K562 (cell line): ENCODE results near the gene CABP7. TPM values are rescaled to one million over a fixed set of nuclear protein-coding genes. Genes with fewer than 3 reads are reported as not detected.

Experiments used
- ARID1B ChIP-seq: fragments of 450-650 bp; IDR thresholded peaks from 2 replicates; pipeline ENCODE4 v1.6.1; 2016; ENCODE audit warnings: antibody characterized with exemption, mild to moderate bottlenecking, inconsistent platforms
- ASH1L ChIP-seq: fragments of 450-650 bp; IDR thresholded peaks from 2 replicates; pipeline ENCODE4 v1.6.1; 2018; ENCODE audit warnings: borderline replicate concordance, mild to moderate bottlenecking, low read depth; ENCODE audit not compliant: partially characterized antibody
- CAMTA2 ChIP-seq: fragments of 250-450 bp; sonication (Bioruptor Pico); conservative IDR thresholded peaks from 2 replicates; pipeline ENCODE4 v1.5.1; 2022
- ETV6 ChIP-seq, 3 experiments: fragments of 150-350 bp in 1 of 3; sonication (generic) in 1 of 3; formaldehyde crosslinking in 1 of 3; IDR thresholded peaks; 2 replicates each; pipeline versions ENCODE4 v1.6.1 to v1.8.0; 2014 to 2022; ENCODE audit warnings: borderline replicate concordance in 2 of 3, low read depth in 2 of 3, antibody characterized with exemption in 1 of 3, low read length in 1 of 3, mild to moderate bottlenecking in 1 of 3, missing genetic modification reagents in 1 of 3
- KLF10 ChIP-seq: fragments of 250-450 bp; sonication (Bioruptor Pico); IDR thresholded peaks from 2 replicates; pipeline ENCODE4 v1.6.1; 2021; ENCODE audit warnings: matching md5 sums
- MCM5 ChIP-seq: fragments of 450-650 bp; IDR thresholded peaks from 2 replicates; pipeline ENCODE4 v1.6.1; 2016; ENCODE audit warnings: low read depth
- PRMT5 ChIP-seq: sonication (generic); formaldehyde crosslinking; IDR thresholded peaks from 2 replicates; pipeline ENCODE4 v1.5.0; 2020; ENCODE audit warnings: missing genetic modification reagents
- TAF1 ChIP-seq: IDR thresholded peaks from 2 replicates; pipeline ENCODE4 v1.6.1; 2011; ENCODE audit warnings: mild to moderate bottlenecking, low read length, moderate library complexity; ENCODE audit not compliant: insufficient read depth, control insufficient read depth, severe bottlenecking; ENCODE audit errors: extremely low read depth
- TEAD2 ChIP-seq: fragments of 450-650 bp; IDR thresholded peaks from 2 replicates; pipeline ENCODE4 v1.6.1; 2016; ENCODE audit warnings: missing genetic modification characterization, control low read depth, missing compliant biosample characterization
- ZBTB11 ChIP-seq, 3 experiments: fragments of 200-800 bp in 1 of 3; fragments of 250-450 bp in 1 of 3; fragments of 450-650 bp in 1 of 3; sonication (Bioruptor Pico) in 1 of 3; sonication (Bioruptor generic) in 1 of 3; formaldehyde crosslinking in 1 of 3; IDR thresholded peaks; 2 replicates each; pipeline versions ENCODE4 v1.6.1 to v1.8.0; 2016 to 2022; ENCODE audit warnings: mild to moderate bottlenecking in 2 of 3, missing genetic modification characterization in 2 of 3, missing compliant biosample characterization in 1 of 3, moderate library complexity in 1 of 3
- ZNF175 ChIP-seq: fragments of 200-800 bp; sonication (Bioruptor generic); IDR thresholded peaks from 2 replicates; pipeline ENCODE4 v1.6.1; 2016; ENCODE audit warnings: low read depth, mild to moderate bottlenecking, missing genetic modification characterization, missing compliant biosample characterization
- ZNF318 ChIP-seq, 2 experiments: fragments of 450-650 bp; IDR thresholded peaks; 2 replicates each; pipeline ENCODE4 v1.6.1; 2016; ENCODE audit warnings: mild to moderate bottlenecking in 2 of 2, borderline replicate concordance in 1 of 2, low read depth in 1 of 2, moderate library complexity in 1 of 2
- ZNF561 ChIP-seq: fragments of 450-650 bp; formaldehyde crosslinking; conservative IDR thresholded peaks from 2 replicates; pipeline ENCODE4 v1.4.0; 2020; ENCODE audit warnings: mild to moderate bottlenecking, moderate library complexity
- ZNF644 ChIP-seq: fragments of 200-800 bp; sonication (Bioruptor generic); IDR thresholded peaks from 2 replicates; pipeline ENCODE4 v1.6.1; 2016; ENCODE audit warnings: low read depth, missing genetic modification characterization, missing compliant biosample characterization
- polyA plus RNA-seq, 8 experiments: library from polyadenylated mRNA; depleted of rRNA in 4 of 8; stranded (reverse) in 5 of 8; unstranded in 3 of 8; fragments of >200 nt; fragmentation: Nextera tagmentation in 2 of 8; fragmentation: Illumina TruSeq in 1 of 8; extraction: Ambion mirVana in 2 of 8; extraction: Trizol in 1 of 8; gene quantifications; 2 replicates each; pipeline versions ENCODE4 v1.2.1 to v1.2.3, GENCODE V29; 2011 to 2014; ENCODE audit warnings: inconsistent platforms in 1 of 8, missing spikeins in 1 of 8
- total RNA-seq, 7 experiments: library from RNA; depleted of rRNA in 6 of 7; stranded (reverse); fragments of >200 nt in 6 of 7; fragmentation: Illumina TruSeq in 2 of 7; extraction: Trizol in 2 of 7; gene quantifications; 2 replicates each; pipeline versions ENCODE4 v1.2.1 to v1.2.3, GENCODE V29; 2011 to 2021; ENCODE audit warnings: low replicate concordance in 1 of 7

CABP7 gene
- total and polyA plus RNA-seq, 9 of the 15 experiments (the other 6 are each of a cell fraction or from before 2014, with no cell fraction given): not detected

GRCh38 chr22:29767171-29768051, 47.6 kb downstream of the CABP7 start, which contains the start of gene UQCR10 (continued):
- TF ChIP-seq ZNF318 (IDR thresholded peaks at IDR 0.05; ENCODE audit: borderline replicate concordance in 1 of 2, low read depth in 1 of 2): no peak
- no peak for TF ChIP-seq ARID1B
- no peak for TF ChIP-seq KLF10 (CRISPR knock-in tag)
- TF ChIP-seq ETV6 (IDR thresholded peaks at IDR 0.05; ENCODE audit: borderline replicate concordance in 1 of 2, low read depth in 2 of 2, low read length in 1 of 2): no peak
- no peak for TF ChIP-seq ETV6 (CRISPR knock-in tag; IDR thresholded peaks at IDR 0.05; ENCODE audit: borderline replicate concordance)
- no peak for TF ChIP-seq TEAD2 (tag)
- peak in 1 of 3 experiments; percentile 69; a peak in 2 of 6 replicates for TF ChIP-seq ZBTB11 (CRISPR knock-in tag; IDR thresholded peaks at IDR 0.05)
- no peak for TF ChIP-seq ZNF561
- TF ChIP-seq ZNF175: 0 out of 2 replicates have a peak, but pooled peaks have one; percentile 27
- no peak for TF ChIP-seq MCM5
- peak; percentile 59 for TF ChIP-seq ZNF644 (tag)
- TF ChIP-seq CAMTA2 (CRISPR knock-in tag): no peak
- TF ChIP-seq PRMT5 (CRISPR knock-in tag): no peak
- no peak for TF ChIP-seq ASH1L
- TF ChIP-seq TAF1: peak; percentile 87
